HG03469 (cell line): ENCODE results near the gene TMEM89.

ENCODE experiments used
- ATAC-seq: cut with Tn5 transposase; IDR thresholded peaks from one replicate; pipeline ENCODE4 v1.9.1; 2021; ENCODE audit warnings: mild to moderate bottlenecking, moderate library complexity, moderate number of reproducible peaks; ENCODE audit not compliant: unreplicated experiment

TMEM89 gene

GRCh38 chr3:48617559-48617958, 4.0 kb downstream of the TMEM89 start:
- ATAC-seq = no peak

GRCh38 chr3:48614044-48614443, 7.5 kb downstream of the TMEM89 start:
- ATAC-seq = no peak

- no peak for ATAC-seq
Measured at GRCh38 chr3:48612309-48612708, 9.3 kb downstream of the TMEM89 start.

- ATAC-seq = peak; percentile 86
Measured at GRCh38 chr3:48609088-48610005, 12.2 kb downstream of the TMEM89 start, which contains the start of gene UQCRC1. Gene UQCRC1 (minus strand): TSS chr3:48609646. CDS start chr3:48609620, 26 bp downstream.

- ATAC-seq = no peak
Measured at GRCh38 chr3:48607519-48607918, 14.1 kb downstream of the TMEM89 start.

- ATAC-seq = no peak
Measured at GRCh38 chr3:48601622-48601994, 20.0 kb downstream of the TMEM89 start.

- no peak for ATAC-seq
Measured at GRCh38 chr3:48600711-48601621, 20.6 kb downstream of the TMEM89 start.

- ATAC-seq = no peak
Measured at GRCh38 chr3:48599509-48600285, 21.9 kb downstream of the TMEM89 start.

GRCh38 chr3:48599077-48599501, 22.5 kb downstream of the TMEM89 start:
- no peak for ATAC-seq

GRCh38 chr3:48598323-48599076, 23.1 kb downstream of the TMEM89 start:
- no peak for ATAC-seq

- ATAC-seq = no peak
Measured at GRCh38 chr3:48597408-48597800, 24.2 kb downstream of the TMEM89 start.

- no peak for ATAC-seq
Measured at GRCh38 chr3:48596676-48597407, 24.7 kb downstream of the TMEM89 start.

GRCh38 chr3:48596157-48596556, 25.4 kb downstream of the TMEM89 start:
- no peak for ATAC-seq

GRCh38 chr3:48595526-48596121, 25.9 kb downstream of the TMEM89 start:
- ATAC-seq = no peak

GRCh38 chr3:48595075-48595525, 26.5 kb downstream of the TMEM89 start, which contains the start of gene COL7A1:
Gene COL7A1 (minus strand): TSS chr3:48595329. CDS start chr3:48595159, 170 bp downstream.
- ATAC-seq = no peak

GRCh38 chr3:48594417-48595049, 27.0 kb downstream of the TMEM89 start:
- no peak for ATAC-seq

- no peak for ATAC-seq
Measured at GRCh38 chr3:48593337-48593736, 28.2 kb downstream of the TMEM89 start.

- no peak for ATAC-seq
Measured at GRCh38 chr3:48592519-48593087, 29.0 kb downstream of the TMEM89 start.
